ENCODE results near the gene ABCB11.

The ABCB11 gene

GRCh38 chr2:168981651-168982050 is 49.5 kb downstream of the ABCB11 start:
- in situ Hi-C loops (cut with MboI; ENCODE audit: low sequenced_read_pairs), result no loop called here

DNA sequence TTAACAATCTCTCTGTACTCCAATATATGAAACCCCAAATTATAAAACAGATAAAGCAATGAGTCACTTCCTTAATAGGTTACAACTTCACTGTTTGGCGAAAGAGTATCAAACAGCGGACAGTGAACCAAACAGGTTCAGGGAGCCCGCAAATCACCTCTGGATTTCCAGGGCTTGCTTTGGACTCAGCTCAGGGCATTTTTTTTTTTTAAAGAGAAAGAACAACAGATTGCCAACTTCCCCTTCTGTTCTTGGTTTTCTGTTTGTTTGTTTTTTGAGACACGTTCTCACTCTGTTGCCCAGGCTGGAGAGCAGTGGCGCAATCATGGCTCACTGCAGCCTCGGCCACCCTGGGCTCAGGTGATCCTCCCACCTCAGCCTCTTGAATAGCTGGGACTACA is 52.7 kb downstream of the ABCB11 start:
- in situ Hi-C loops (cut with MboI; ENCODE audit: low sequenced_read_pairs), result no loop called here

DNA sequence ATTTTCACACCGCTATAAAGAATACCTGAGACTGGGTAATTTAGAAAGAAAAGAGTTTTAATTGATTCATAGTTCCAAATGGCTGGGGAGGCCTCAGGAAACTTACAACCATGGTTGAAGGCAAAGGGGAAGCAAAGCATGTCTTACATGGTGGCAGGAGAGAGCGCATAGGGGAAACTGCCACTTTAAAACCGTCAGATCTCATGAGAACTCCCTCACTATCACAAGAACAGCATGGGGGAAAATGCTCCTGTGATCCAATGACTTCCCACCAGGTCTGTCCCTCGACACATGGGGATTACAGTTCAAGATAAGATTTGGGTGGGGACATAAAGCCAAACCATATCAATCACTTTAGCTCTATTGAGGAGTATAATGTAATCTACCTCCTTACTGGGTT is 53.5 kb downstream of the ABCB11 start:
- in situ Hi-C loops (cut with MboI; ENCODE audit: low sequenced_read_pairs), result no loop called here

DNA sequence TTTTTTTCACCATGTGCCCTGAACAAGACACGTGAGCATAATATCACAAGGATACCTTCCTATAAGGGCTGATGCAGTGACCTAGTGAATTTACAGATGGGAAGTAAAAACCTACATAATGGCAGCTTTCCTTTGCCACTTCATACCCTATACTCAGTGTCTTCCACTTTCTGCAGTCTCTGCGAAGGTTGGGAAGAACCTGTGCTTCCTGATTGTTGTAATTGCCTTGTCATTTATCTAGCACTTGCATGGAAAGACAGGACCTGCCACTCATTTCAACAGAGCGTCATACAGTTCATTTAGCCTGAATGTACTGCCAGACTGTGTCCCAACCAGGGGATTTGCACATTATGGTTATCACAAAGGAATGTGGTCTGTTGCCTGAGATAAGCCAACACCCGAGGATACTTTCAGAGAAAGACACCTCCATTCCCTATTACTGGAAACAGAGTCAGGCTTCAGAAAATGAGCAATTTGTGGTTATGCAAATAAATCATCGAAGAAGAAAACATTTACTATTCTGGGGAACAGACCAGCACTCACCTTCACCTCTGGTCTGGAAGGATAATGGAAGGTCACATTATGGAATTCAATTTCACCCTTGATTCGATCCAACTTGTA is 55.0 kb downstream of the ABCB11 start:
- in situ Hi-C loops (cut with MboI; ENCODE audit: low sequenced_read_pairs), result no loop called here

- in situ Hi-C loops (cut with MboI; ENCODE audit: low sequenced_read_pairs), result loop anchor here (25.0 kb wide), 1 partner anchor 138 kb away; no protein-coding TSS in a partner anchor
These were observed 56.7 kb downstream of the ABCB11 start for GRCh38 chr2:168974428-168974827.

DNA sequence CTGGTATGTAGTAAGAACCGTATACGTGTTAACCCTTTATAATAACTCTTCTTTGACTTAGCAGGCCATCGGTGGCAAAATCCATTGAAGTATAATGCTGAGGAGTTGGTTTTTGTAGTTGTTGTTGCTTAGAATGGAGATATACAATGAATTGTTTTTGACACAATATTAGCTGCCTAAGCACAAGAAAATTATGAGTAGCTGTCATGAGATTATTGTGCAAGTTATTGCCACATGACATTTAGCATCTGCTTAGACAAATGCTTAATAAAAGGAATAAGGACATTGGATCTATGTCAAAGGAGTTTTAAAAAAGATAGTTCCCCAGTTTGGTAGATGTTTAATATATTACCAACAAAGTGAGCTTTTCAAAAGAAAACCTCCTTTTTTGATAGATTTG is 59.9 kb downstream of the ABCB11 start:
- in situ Hi-C loops (cut with MboI; ENCODE audit: low sequenced_read_pairs), result loop anchor here (25.0 kb wide), 1 partner anchor 141 kb away; no protein-coding TSS in a partner anchor

GRCh38 chr2:168970711-168971233 is 60.4 kb downstream of the ABCB11 start:
- in situ Hi-C loops (cut with MboI; ENCODE audit: low sequenced_read_pairs), result loop anchor here (25.0 kb wide), 1 partner anchor 142 kb away; no protein-coding TSS in a partner anchor

GRCh38 chr2:168969865-168970264 is 61.3 kb downstream of the ABCB11 start:
- in situ Hi-C loops (cut with MboI; ENCODE audit: low sequenced_read_pairs), result loop anchor here (25.0 kb wide), 1 partner anchor 142 kb away; no protein-coding TSS in a partner anchor

GRCh38 chr2:168968342-168968741 is 62.8 kb downstream of the ABCB11 start:
- in situ Hi-C loops (cut with MboI; ENCODE audit: low sequenced_read_pairs), result loop anchor here (25.0 kb wide), 1 partner anchor 144 kb away; no protein-coding TSS in a partner anchor

DNA sequence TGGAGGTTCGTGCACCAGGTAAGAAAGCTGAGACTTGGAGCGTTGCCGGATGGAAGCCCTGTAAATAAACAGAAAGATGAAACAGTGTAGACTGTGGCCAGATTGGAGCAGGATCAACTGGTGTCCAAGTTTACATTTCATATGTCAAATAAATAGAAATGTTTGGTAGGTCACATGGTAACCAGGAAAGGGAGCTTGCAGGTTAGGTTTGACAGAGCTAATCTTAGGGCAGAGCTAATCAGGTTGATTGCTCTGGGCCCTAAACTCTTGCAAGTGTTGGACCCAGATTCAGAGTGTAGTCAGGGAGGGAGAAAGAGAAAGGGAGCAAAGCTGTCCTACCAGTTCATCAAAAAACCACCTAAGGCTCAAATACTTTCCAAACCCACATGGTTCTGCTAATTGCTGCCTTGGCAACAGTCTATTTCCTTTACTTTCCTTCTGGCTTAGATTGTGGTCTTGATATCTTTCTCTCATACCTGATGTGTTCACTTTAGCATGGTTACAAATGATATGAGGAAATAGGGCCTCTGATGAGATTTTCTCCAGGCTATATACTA is 66.8 kb downstream of the ABCB11 start:
- in situ Hi-C loops (cut with MboI; ENCODE audit: low sequenced_read_pairs), result loop anchor here (25.0 kb wide), 1 partner anchor 148 kb away; no protein-coding TSS in a partner anchor

DNA sequence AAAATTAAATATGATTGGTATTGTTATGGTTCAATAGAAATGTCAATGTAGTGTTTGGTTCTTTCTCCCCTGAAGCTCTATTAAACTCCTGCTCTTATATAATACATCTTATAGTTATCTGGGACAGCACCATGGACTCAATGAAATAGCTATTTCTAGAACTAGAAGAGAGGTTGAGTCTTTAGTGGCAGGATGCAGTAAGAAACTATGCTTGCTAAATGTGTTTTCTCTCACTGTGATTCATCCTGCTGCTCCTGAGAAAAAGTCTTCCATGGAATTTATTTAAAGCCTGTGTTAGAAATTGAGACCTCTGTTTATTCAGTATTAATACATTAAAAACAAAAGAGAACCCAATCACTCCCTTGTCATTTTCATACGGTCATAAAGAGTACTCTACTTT is 68.5 kb downstream of the ABCB11 start:
- in situ Hi-C loops (cut with MboI; ENCODE audit: low sequenced_read_pairs), result loop anchor here (25.0 kb wide), 1 partner anchor 150 kb away; no protein-coding TSS in a partner anchor

DNA sequence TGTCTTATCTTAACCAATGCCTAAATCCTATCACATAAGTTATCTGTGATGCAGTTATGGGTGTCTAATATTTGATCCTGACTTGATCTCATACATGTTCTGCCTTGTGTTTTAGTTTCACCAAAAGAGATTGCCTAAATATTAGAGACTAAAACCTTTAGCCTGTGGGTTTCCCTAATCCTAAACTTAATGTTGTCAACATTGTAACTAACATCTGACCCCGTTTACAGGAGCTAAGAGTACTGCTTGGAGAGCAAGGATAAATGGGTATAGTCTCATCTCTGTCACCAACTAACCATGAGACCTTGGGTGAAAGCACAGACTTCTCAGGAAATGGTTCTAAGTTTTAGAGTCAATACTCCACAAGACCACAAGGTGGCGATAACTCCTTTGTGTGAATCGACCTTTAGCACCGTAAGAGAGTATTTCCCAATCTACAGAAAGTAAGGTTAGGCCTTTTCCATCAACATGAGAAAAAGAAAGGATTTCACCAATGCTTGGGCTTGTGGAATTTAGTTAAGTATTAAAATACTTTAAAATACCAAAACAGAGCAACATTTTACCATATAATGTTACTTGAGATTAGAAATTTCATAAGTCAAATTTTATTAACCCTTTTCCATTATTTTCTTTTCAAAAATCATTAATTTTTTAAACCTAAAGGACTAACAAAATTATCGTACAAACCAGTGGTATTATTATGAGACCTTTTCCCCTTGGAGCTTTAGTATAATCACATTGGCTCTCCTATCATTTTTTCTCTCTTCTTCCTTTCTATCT is 69.5 kb downstream of the ABCB11 start:
- in situ Hi-C loops (cut with MboI; ENCODE audit: low sequenced_read_pairs), result loop anchor here (25.0 kb wide), 1 partner anchor 151 kb away; no protein-coding TSS in a partner anchor

DNA sequence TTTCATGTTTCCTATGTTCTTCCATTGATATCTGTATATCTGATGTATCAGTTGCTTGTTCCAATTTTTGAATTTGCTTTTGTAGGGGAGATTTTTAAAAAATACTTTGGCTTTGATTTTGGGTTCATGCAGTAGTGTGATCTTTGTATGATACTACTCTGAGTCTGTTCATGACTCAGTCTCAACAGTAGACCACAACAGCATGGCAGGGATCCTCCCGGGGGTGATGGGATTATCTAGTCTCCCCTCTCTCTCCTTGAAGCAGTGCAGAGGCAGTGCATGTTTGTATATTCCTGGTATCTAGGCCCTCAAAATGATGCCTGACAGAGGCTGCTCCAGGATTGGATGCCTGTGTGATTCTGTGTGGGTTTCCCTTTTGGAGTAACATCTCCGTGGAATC is 74.7 kb downstream of the ABCB11 start:
- in situ Hi-C loops (cut with MboI; ENCODE audit: low sequenced_read_pairs), result loop anchor here (25.0 kb wide), 1 partner anchor 156 kb away; no protein-coding TSS in a partner anchor

GRCh38 chr2:168955321-168955720 is 75.8 kb downstream of the ABCB11 start:
- in situ Hi-C loops (cut with MboI; ENCODE audit: low sequenced_read_pairs), result loop anchor here (25.0 kb wide), 1 partner anchor 157 kb away; no protein-coding TSS in a partner anchor

- in situ Hi-C loops (cut with MboI; ENCODE audit: low sequenced_read_pairs), result loop anchor here (25.0 kb wide), 1 partner anchor 158 kb away; no protein-coding TSS in a partner anchor
These were observed 76.9 kb downstream of the ABCB11 start for GRCh38 chr2:168954256-168954655.

GRCh38 chr2:168952424-168952823 is 78.7 kb downstream of the ABCB11 start:
- in situ Hi-C loops (cut with MboI; ENCODE audit: low sequenced_read_pairs), result loop anchor here (25.0 kb wide), 1 partner anchor 160 kb away; no protein-coding TSS in a partner anchor

DNA sequence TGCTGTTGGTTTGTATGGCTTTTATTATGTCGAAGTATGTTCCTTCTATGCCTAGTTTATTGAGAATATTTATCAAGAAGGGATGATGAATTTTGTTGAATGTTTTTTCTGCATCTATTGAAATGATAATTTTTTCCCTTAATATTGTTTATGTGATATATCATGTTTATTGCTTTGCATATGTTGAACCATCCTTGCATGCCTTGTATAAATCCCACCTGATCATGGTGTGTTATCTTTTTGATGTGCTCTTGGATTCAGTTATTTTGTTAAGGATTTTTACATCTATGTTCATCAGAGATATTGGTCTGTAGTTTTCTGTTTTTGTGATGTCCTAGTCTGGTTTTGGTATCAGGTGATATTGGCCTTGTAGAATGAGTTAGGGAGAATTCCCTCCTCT is 79.3 kb downstream of the ABCB11 start:
- in situ Hi-C loops (cut with MboI; ENCODE audit: low sequenced_read_pairs), result loop anchor here (25.0 kb wide), 1 partner anchor 160 kb away; no protein-coding TSS in a partner anchor

DNA sequence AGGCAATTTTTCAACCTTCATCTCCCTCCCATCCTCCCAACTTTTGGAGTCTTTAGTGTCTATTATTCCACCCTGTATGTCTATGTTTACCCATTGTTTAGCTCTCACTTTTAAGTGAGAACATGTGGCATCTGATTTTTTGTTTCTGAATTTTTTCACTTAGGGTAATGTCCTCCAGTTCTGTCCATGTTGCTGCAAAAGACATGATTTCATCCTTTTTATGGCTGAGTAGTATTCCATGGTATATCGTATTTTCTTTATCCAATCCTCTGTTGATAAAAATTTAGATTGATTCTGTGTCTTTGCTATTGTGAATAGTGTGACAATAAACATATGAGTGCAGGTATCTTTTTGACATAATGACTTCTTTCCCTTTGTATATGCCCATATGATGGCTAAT is 81.8 kb downstream of the ABCB11 start:
- in situ Hi-C loops (cut with MboI; ENCODE audit: low sequenced_read_pairs), result no loop called here

DNA sequence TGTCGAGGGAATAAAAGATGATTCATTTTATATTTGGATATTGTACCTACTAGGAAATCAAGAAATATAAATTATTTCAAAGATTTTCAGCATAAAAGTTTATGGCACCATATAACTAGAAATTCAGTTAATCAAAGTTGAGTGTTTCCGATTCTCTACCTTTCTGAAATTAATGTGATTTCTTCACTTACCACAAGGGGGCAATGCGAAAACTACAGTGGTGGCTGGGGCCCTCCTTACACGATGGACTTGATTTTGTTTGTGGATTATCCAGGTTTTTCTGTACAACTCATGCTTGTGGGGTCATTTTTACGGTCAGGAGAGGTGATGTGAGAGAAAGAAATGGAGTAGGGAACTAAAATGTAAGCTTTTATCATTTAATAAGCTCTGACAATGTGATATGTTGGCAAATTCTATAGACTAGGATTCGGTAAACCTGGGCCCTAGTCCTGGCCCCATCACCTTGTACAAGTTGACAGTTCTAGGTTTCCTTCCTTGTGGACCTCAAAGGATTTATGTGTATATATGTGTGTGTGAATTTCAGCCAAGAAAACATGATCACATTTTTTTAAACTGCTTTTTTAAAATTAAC is 82.4 kb downstream of the ABCB11 start:
- in situ Hi-C loops (cut with MboI; ENCODE audit: low sequenced_read_pairs), result no loop called here

GRCh38 chr2:168945508-168945907 is 85.6 kb downstream of the ABCB11 start:
- in situ Hi-C loops (cut with MboI; ENCODE audit: low sequenced_read_pairs), result no loop called here

DNA sequence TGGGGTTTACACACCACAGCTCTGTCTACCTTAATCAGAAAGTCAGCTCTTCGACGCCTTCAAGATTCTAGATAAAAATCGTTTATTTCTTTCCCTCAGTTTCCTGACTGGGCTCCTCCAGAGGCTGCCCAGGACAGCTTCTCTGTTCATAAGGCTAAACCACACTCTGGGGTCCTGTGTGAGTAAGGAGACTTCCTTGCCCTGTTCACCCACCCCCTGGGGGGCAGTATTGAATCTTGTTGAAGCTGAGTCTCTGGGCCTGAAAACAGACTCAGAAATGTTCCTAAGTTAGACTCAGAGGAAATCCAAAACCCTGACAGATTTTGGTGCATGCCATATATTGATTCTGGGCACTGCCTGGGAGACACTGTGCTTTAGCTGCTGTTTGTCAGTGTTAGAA is 87.1 kb downstream of the ABCB11 start:
- in situ Hi-C loops (cut with MboI; ENCODE audit: low sequenced_read_pairs), result no loop called here

All from HL-60/S4 treated with phorbol 12-myristate 13-acetate at 8.2 ng/mL for 4 days and 3 days (cell line).